Measurements from ENCODE around the gene MICOS13.

MICOS13 gene

DNA sequence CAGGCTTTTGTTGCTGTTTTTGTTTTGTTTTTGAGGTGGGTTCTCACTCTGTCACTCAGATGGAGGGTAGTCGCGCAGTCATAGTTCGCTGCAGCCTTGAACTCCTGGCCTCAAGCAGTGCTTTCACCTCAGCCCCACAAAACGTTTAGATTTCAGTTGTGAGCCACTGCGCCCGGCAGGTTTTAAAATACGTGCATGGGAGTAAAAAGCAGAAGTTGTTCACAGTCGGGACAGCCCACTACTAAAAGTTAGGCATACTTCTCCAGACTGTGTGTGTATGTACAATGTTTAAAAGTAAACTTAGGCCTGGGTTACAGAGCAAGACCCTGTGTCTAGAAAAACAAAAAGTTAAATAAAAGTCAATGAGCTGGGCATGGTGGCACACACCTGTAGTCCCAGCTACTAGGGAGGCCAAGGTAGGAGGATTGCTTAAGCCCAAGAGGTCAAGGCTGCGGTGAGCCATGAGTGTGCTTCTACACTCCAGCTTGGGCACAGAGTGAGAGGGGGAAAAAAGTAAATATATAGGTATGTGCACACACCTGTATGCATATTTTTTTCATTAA is 51.3 kb downstream of the MICOS13 start:
- Histone ChIP-seq H3K23ac (ENCODE audit: low read depth, low read length, poor library complexity) (no peak overlapping the region), H2BK5ac (ENCODE audit: low read length) (no peak overlapping the region), H3K4ac (ENCODE audit: low read length) (no peak overlapping the region), H3K9me3 (replicated peaks in 1 of 2; ENCODE audit: control insufficient read depth in 2 of 2, insufficient read depth in 1 of 2, low read depth in 1 of 2, low read length in 2 of 2) (no peaks in the 10 kb centered on the region), H3K9ac (ENCODE audit: low read depth, low read length, poor library complexity) (no peak overlapping the region), H3K14ac (ENCODE audit: low read length) (no peak overlapping the region), H4K8ac (ENCODE audit: low read depth, low read length) (no peak overlapping the region), H2AK5ac (ENCODE audit: low read depth, low read length) (no peak overlapping the region), H3K79me1 (ENCODE audit: low read depth, low read length) (peaks cover 3% of the 10 kb centered on the region), H3K4me3 (ENCODE audit: low read length in 2 of 2) (no peak overlapping the region), H3K18ac (ENCODE audit: low read length) (no peak overlapping the region), H2BK120ac (ENCODE audit: low read depth, low read length) (no peak overlapping the region), H4K91ac (ENCODE audit: low read depth, low read length, poor library complexity) (no peak overlapping the region), H2BK15ac (ENCODE audit: low read length) (no peak overlapping the region), H2BK12ac (ENCODE audit: low read length) (no peak overlapping the region), H3K27ac (replicated peaks; ENCODE audit: low read length) (no peak overlapping the region), H2AFZ (ENCODE audit: low read length) (no peak overlapping the region), H3K4me2 (ENCODE audit: insufficient read depth, low read length, poor library complexity, severe bottlenecking) (no peak overlapping the region), H3K4me1 (ENCODE audit: control insufficient read depth in 2 of 2, insufficient read depth in 1 of 2, low read depth in 1 of 2, low read length in 2 of 2) (peaks cover 1 to 14% of the 10 kb centered on the region in 2 donors), H3K27me3 (ENCODE audit: control insufficient read depth in 3 of 3, insufficient read depth in 3 of 3, low read depth in 1 of 3, low read length in 3 of 3) (no peaks in the 10 kb centered on the region), H3K36me3 (replicated peaks in 1 of 2; ENCODE audit: control insufficient read depth in 2 of 2, insufficient read depth in 2 of 2, low read length in 2 of 2) (peaks cover 31 to 94% of the 10 kb centered on the region in 2 donors)
- DNase-seq (ENCODE audit: low spot score) = no peak
- no CpG with 5 or more reads among the region's 9 CpGs for WGBS, 2 donors (ENCODE audit: extremely low coverage in 2 of 2, insufficient read length in 2 of 2, insufficient replicate concordance in 1 of 2)

DNA sequence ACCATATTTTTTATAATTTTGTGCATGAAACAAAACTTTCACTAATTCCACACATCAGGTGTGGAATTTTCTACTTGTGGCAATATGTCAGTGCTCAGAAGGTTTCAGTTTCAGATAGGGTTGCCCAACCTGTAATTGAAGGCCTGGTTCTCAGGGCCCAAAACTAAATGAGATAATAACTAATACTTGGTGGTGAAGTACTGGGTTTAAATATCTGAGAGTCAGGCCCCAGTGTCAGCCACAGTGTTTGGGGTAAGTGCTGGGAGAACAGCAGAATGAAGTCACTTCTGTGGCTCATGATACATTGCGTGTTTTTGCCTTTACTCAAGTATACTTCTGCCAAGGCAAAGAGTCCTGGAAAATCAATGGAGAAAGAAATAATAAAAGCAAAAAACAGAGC is 51.9 kb downstream of the MICOS13 start:
- H2AK5ac ChIP-seq (ENCODE audit: low read depth, low read length) = no peak overlapping the region
- H3K4me2 ChIP-seq (ENCODE audit: insufficient read depth, low read length, poor library complexity, severe bottlenecking) = no peak overlapping the region
- no peak overlapping the region for H2BK5ac ChIP-seq (ENCODE audit: low read length)
- H3K79me1 ChIP-seq (ENCODE audit: low read depth, low read length) = peaks cover 4% of the 10 kb centered on the region
- H3K4me1 ChIP-seq (ENCODE audit: control insufficient read depth in 2 of 2, insufficient read depth in 1 of 2, low read depth in 1 of 2, low read length in 2 of 2) = peaks cover 1 to 14% of the 10 kb centered on the region in 2 donors
- no peak overlapping the region for H3K9ac ChIP-seq (ENCODE audit: low read depth, low read length, poor library complexity)
- H3K36me3 ChIP-seq (replicated peaks in 1 of 2; ENCODE audit: control insufficient read depth in 2 of 2, insufficient read depth in 2 of 2, low read length in 2 of 2) = peaks cover 31 to 89% of the 10 kb centered on the region in 2 donors
- H3K14ac ChIP-seq (ENCODE audit: low read length) = no peak overlapping the region
- H3K27ac ChIP-seq (replicated peaks; ENCODE audit: low read length) = no peak overlapping the region
- H2BK120ac ChIP-seq (ENCODE audit: low read depth, low read length) = no peak overlapping the region
- WGBS, 2 donors (ENCODE audit: extremely low coverage in 2 of 2, insufficient read length in 2 of 2, insufficient replicate concordance in 1 of 2) = no CpG with 5 or more reads among the region's 1 CpG
- H3K27me3 ChIP-seq (ENCODE audit: control insufficient read depth in 3 of 3, insufficient read depth in 3 of 3, low read depth in 1 of 3, low read length in 3 of 3) = no peaks in the 10 kb centered on the region
- no peaks in the 10 kb centered on the region for H3K9me3 ChIP-seq (replicated peaks in 1 of 2; ENCODE audit: control insufficient read depth in 2 of 2, insufficient read depth in 1 of 2, low read depth in 1 of 2, low read length in 2 of 2)
- H2AFZ ChIP-seq (ENCODE audit: low read length) = no peak overlapping the region
- H2BK12ac ChIP-seq (ENCODE audit: low read length) = no peak overlapping the region
- H4K8ac ChIP-seq (ENCODE audit: low read depth, low read length) = no peak overlapping the region
- no peak overlapping the region for H4K91ac ChIP-seq (ENCODE audit: low read depth, low read length, poor library complexity)
- no peak overlapping the region for H3K4me3 ChIP-seq (ENCODE audit: low read length in 2 of 2)
- H3K18ac ChIP-seq (ENCODE audit: low read length) = no peak overlapping the region
- no peak overlapping the region for H3K4ac ChIP-seq (ENCODE audit: low read length)
- no peak overlapping the region for H3K23ac ChIP-seq (ENCODE audit: low read depth, low read length, poor library complexity)
- no peak for DNase-seq (ENCODE audit: low spot score)
- H2BK15ac ChIP-seq (ENCODE audit: low read length) = no peak overlapping the region

Measured in neuronal stem cell (in vitro differentiated cells).